Fibroblast of peridontal ligament (primary cell): ENCODE measurements around the gene HDLBP.

Experiments
- DNase-seq: peaks from one replicate; pipeline ENCODE4 v3.0.0-alpha.2; 2010; ENCODE audit errors: extremely low read depth

HDLBP gene

DNA sequence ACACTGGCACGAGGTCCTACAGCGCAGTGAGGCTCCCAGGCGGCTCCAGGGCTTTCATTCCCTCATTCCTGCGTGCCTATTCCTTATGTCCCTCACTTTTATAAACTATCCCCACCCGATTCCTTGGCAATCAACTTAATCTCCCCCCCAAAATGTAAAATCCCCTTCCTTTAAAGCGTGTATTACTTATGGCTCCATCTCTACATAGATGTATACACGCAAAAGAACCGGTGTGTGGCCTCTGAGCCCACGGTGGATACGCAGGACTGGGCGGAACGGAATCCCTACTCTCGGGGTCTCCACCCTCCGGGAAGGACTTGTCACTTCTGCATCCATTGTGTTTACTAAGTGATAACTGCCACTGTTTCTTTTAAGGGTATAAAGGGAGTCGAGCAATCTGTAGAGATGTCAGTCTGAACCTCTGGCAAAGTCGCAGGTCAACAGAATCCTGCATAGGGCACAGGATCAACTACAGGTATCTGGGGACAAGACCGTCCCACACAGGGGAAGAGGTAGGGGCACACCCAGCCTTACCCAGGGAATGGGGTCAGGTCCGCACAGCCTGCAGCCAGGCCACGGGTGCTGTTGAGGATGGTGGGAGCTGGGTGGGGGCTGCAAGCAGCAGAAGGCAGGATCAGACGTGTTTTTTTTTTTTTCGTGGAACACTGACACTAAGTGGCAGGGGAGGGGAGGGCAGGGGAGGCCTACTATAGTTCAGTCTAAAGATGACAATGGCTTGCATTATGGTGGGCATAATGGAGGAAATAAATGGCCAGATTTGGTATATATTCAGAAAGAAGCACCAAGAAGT lies 42.1 kb downstream of the HDLBP start:
- no peak for DNase-seq

DNA sequence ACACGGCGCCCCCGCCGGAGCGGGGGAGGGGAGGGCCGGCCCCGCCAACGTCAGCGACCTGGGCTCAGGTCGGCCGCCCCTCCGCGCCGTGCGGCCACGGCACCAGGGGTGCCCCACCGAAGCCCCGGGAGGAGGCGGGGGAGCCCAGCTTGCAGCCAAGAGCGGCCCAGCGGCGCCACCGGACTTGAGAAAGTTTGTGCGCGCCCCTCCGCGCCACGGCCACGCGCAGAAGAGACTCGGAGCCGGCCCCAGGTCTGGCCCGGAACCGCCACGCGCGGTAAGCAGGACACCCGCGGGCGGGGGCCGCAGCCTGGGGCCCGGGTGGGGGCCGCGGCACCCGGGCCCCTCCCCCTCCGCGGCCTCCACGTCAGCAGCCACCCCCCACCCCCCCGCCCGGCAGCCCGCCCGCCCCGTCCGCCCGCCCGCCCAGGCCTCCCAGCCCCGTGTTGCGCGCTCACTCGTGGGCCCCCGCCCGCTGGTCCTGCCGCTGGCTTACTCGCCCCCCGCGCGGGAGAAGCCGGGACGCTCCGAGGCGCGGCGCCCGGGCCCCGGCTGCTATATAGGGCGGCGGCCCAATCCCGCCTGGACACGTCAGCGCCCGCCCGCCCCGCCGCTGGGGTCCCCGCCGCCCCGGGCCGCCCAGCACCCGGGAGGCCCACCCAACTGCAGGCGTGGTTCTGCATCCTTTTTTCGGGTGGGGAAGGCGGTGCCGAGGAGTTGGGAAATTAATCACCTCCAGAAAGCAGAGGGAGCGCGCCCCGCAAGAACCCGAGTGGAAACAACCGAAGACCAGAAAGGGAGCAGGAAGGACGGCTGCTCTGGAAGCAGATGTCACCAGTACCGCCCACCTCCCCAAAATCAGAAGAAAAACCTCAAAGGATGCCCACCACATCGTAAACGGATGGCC lies 42.9 kb downstream of the HDLBP start:
- DNase-seq, result peak; percentile 62

DNA sequence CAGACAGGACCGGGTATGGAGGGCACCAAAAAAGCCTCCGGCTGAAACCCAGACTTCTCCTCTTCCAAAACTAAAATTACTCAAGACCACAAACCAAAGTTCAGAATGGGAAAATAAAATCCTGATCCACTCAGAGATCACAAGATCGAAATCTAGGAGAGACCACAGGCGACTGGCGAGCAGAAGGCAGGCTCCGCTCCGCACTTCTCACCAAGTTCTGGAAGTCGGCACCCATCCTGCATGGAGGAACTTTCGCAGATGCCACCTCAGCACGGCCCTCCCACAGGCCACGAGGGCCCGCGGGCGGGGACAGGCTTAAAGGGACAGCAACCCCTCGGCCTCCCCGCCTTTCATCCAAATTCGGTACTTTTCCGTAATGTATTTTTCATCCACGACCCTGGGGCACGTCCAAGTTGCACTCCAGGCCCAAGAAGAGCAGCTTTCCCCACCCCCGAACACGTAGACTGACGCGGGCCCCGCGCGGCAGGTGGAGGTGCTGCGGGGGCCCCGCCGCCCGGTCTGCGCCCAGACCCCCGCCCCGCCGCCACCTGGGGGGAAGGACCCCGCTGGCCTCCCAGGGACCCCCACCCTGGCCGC lies 43.7 kb downstream of the HDLBP start:
- DNase-seq, result peak; percentile 82

DNA sequence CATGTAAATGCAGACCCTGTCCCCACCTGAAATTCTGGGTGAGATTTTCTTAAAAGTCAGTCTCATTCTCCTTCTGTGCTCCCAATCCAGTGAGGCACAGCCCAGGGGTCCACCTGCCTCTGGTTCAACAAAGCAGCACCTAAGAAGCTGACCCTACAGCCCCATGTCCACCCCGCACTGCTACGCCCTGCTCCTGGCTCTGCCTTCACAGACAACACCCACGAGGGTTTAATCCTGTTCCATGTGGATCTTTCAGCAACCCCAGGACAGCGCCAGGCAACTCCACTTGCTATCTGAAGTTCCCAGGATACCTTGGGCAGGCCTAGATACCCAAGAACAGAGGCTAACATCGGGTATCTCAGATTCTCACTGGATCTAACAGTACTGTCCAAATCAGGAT lies 44.9 kb downstream of the HDLBP start:
- no peak for DNase-seq

GRCh38 chr2:241269707-241270520 lies 45.6 kb downstream of the HDLBP start:
- no peak for DNase-seq

DNA sequence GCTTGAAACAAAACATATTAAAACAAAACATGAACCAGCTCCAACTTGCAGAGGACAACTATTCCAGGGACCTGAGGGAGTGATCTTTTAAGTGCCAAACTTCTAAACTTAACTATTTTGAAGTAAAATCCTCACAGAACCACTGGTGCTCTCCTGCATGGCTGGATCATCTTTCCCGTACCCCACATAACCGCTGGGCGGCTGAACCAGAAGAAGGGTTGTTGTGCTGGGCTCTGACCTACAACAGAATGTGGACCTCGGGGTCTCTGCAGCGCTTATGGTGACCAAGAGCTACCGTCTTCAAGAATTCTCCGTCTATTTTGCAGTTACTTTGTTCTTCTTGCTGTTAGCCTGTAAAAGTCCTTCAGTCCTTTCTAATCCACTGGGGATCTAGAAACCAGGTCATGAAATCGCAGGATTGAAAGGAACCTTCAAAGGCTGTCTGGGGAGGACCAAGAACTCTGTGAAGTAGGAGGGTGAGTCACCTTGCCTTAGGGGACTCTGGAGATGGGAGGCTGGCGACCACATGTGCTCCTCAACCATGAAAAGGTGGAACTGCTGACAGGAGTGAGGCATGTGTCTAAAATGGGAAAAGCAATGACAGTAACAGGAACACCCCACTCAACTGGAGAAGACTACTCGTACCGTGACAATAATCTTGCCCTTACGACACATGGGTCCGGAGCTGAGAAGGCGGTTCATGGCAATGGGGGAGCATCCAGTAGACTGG lies 46.6 kb downstream of the HDLBP start:
- DNase-seq, result no peak

- DNase-seq, result no peak
Measured at GRCh38 chr2:241268306-241268705, 47.2 kb downstream of the HDLBP start.

DNA sequence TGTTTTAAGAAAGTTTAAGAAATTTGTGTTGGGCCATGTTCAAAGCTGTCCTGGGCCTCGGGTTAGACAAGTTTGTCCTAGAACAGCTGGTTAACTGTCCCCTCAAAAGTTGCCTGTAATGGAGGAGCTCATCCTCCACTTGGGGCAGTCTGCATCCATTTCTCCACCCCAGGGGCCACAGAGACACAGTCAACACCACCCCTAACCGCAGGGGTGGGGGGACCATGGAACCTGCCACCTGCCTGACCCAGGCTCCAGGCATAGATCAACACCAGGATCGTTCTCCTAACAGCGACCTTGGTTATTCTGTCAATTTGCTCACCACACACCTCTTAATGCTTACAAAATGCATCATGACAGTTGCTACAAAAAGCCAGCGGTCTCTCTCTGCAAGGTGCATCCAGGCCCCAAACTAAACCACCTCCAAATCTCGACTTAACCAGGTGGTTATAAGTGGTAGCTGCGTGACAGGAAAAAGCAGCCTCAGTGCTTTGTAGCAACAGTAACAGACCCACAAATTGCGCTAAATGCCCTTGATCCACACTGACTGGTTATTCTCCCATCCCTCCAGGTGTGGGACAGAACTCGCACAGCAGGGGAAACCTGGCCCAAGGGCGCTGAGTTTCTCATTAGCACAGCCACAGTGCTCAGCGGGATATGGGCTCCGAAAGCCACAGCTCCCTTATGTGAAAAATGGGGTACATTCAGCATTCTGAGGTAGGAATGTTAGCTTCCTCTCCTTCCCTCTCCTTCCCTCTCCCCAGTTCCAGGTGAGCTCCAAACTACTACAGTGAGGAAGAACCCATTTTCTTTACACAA lies 48.0 kb downstream of the HDLBP start:
- DNase-seq, result no peak

DNA sequence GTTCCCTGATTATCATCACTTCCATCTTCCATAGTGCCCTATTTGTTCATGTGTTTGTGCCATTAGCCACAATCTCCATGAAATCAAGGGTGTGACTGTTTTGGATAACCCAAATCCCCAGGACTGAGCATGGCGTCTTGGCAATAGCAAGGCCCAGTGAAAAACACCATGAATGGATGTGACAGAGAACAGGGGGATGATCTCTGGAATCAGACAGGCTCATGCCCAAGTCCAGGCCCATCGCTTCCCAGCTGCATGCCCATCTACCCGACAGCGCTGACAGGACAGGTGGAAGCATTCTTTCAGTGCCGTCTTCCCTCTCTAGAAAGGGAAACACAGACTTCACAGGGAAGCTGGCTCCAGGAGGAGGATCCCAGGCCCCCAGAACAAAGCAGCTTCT lies 50.0 kb downstream of the HDLBP start:
- no peak for DNase-seq

- no peak for DNase-seq
Measured at GRCh38 chr2:241263061-241263460, 52.4 kb downstream of the HDLBP start.

DNA sequence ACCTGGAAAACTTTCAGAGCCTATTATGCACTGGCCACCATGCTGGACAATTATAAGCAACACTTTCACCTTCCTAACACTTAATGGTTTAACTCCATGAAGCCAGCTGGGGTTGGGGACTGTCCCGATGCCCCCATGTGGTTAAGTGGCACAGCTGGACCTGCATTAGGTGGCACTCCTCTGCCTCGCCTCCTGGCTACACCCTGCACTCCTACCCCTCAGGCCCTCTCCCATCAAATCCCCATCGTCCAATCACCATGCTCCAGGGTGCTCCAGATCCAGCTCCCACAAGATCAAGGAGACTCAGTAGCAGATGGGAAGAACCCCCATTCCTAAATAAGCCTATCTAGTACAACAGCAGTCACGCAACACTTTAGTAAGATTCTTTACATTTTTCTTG lies 53.8 kb downstream of the HDLBP start:
- no peak for DNase-seq

- no peak for DNase-seq
Measured at GRCh38 chr2:241260911-241261310, 54.6 kb downstream of the HDLBP start.

- no peak for DNase-seq
Measured at GRCh38 chr2:241258505-241259280, 56.8 kb downstream of the HDLBP start.

DNA sequence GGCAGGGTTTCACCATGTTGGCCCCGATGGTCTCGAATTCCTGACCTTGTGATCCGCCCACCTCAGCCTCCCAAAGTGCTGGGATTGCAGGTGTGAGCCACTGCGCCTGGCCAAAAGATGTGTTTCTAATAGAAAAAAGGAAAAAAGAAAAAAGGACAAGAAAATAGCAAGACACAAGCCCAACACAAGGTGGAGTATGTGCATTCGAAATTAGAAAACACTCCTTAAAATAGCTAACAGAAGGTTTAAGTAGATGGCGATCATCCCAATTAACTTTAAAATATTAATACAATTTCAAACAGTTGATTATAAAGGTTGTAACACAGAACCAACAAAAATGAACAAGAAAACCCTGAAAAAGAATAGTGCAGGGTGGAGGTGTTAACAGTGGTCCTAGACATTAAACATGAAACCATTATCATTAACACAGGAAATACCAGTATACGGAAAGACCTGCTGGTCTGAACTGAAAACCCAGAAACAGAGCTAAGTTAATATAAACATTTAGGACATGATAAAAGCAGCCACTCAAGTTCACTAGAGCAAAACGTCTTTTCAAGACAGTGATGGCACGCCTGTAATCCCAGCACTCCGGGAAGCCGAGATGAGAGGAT lies 57.9 kb downstream of the HDLBP start:
- no peak for DNase-seq

GRCh38 chr2:241256168-241256545 lies 59.3 kb downstream of the HDLBP start:
- no peak for DNase-seq

- no peak for DNase-seq
Measured at GRCh38 chr2:241255542-241256167, 59.8 kb downstream of the HDLBP start.

GRCh38 chr2:241254904-241255351 lies 60.5 kb downstream of the HDLBP start:
- no peak for DNase-seq

DNA sequence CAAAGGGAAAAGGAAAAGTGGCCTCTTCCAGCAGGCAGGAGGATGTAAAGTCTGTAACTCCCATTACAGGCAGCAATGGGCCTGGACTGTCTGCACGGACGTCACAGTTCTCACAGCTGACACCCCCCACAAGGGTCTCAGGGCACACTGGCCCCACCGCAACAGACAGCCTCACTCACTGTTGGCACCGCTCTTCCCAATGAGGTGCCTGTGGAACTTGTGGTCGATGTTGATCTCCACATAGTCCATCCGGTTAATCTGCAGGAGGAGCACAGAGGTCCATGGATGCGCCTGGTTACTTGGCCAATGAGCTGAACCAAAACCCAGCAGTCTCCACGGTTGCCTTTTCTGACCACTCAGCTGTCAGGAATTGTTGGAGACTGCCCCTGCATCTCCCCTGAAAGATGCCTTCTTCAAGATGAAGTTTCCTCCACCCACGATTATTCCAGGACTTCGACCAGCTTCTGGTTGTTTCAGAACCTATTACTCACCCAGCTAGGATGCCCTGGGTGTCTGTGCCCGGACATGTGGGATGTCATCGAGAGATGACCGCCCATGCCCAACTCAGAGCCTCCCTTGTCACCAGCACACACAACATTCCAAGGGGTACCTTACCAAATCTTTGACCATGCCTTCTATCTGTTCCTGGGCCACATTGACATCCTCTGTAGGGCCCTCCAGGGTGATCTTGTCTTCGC lies 62.5 kb downstream of the HDLBP start:
- no peak for DNase-seq
